G401 (cell line): ENCODE results near the gene ANK2. TPM values are rescaled to one million over a fixed set of nuclear protein-coding genes. Genes with fewer than 3 reads are reported as not detected.

Experiments used
- DNase-seq: peaks from one replicate; pipeline ENCODE4 v3.0.0-alpha.2; 2015; ENCODE audit warnings: low spot score
- in situ Hi-C: cut with HindIII; loops from 2 replicates; pipeline ENCODE4 v1.10.0; 2016; ENCODE audit warnings: low sequenced_read_pairs, mixed read lengths
- total RNA-seq: library from RNA; depleted of rRNA; stranded (reverse); fragments of >200 nt; shearing (Covaris generic); gene quantifications from 2 replicates; pipeline ENCODE4 v1.2.3, GENCODE V29; 2014; rRNA removed

Gene ANK2
- total RNA-seq: 6.2 and 7.2 TPM in 2 replicates

DNA sequence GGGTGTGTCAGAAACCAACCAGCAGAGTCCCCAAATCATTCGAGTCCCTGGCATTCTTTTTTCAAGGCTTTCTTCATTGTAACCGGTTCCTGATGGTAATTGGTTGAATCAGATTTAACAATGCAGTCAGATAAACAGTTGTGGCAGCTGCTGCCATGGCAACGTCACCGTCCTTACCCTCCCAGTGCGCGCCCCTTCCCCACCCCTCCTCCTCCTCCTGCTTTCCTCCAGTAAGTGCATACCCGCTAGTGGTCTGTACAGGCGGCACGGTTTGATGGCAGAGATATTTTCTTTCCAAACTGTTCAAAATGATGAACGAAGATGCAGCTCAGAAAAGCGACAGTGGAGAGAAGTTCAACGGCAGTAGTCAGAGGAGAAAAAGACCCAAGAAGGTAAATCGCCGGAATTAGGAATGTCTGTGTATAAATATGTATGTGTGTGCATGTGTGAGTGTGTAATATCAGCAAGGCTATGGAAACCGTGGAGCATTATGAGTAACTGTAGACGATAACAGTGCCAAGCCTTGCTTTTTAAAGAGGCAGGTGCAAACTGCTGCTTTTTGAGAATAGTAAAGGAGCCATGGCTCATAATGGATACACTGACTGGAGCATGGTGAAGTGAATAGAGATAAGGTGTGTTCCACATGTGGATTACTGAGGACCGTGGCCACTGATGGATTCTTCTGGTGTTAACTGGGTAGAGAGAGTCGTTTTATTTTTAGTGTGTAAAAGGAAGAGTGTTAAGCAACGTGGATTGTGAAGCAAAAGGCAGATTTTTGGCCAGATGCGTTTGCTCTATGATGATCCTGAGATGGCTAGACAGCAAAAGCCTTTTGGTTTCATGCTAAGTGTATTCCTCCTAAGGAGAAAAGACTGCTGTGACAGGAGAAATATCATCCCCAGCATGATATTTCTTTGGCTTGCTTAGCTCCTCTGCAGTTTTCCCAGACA is at the start of gene ANK2:
Gene ANK2 (plus strand): TSS at position 233 of the 950 bp plus-strand sequence. CDS start 76 bp downstream, at position 309.
- in situ Hi-C loops: no loop called here

DNA sequence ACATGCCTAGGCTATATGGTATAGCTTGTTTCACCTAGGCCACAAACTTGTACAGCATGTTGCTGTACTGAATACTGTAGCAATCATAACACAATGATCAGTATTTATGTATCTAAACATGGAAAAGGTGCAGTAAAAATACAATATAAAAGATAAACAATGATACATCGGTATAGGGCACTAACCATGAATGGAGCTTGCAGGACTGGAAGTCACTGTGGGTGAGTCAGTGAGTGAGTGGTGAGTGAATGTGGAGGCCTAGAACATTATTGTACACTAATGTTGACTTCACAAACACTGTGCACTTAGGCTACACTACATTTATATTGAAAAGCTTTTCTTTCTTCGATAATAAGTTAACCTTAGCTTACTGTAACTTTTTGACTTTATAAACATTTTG is 45.6 kb upstream of the ANK2 start:
- in situ Hi-C loops: no loop called here
- DNase-seq: no peak

More for the DNA sequence above, at the start of gene ANK2:
- DNase-seq: peak; percentile 85

DNA sequence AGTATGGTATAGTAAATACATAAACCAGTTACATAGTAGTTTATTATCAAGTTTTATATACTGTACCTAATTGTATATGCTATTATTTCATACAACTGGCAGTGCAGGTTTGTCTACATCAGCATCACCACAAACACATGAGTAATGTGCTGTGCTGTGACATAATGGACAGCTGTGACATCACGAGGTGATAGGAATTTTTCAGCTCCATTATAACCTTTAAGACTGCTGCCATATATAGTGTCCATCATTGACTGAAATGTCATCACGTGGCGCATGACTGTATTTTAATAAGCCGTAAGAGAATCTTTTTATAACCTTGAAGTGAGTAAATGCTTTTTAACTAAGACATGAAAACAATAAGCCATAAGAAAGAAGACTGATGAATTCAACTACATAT is 44.8 kb upstream of the ANK2 start:
- no peak for DNase-seq
- in situ Hi-C loops: no loop called here

DNA sequence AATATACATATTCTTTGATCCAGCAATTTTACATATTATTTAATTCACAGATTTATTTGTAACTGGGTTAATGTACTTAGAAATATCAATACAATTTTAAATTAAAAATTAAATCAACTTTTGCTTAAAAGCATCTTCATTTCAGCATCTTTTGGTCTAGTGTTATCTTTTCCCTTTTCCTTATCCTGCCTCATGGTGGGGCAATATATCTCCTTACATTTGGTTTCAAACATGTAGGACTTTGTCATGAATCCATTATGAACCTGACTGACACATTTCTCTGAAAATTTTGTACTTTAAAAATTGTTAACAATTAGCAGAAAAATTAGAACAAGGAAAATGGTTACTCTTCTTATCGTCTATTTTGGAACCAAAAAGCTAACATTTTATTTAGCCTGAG is 42.8 kb upstream of the ANK2 start:
- in situ Hi-C loops: no loop called here
- no peak for DNase-seq

DNA sequence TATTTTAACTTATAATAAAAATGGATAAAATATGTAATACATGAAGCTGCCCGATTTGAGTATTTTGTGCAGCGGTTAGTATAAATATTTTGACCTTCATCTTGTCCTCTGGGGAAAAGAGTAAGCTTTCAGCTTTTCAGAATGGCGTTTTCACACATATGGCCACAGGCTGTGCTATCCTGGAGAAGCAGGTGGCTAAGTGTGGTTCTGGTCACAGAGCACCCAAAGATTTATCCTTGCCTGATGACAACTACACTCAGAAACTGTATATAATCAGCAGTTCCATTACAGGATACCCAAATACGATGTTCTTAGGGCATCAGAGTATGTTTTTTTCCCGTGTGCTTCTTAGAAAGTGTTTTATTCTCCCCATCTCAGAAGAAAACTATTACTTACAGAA is 42.3 kb upstream of the ANK2 start:
- in situ Hi-C loops: no loop called here
- no peak for DNase-seq

DNA sequence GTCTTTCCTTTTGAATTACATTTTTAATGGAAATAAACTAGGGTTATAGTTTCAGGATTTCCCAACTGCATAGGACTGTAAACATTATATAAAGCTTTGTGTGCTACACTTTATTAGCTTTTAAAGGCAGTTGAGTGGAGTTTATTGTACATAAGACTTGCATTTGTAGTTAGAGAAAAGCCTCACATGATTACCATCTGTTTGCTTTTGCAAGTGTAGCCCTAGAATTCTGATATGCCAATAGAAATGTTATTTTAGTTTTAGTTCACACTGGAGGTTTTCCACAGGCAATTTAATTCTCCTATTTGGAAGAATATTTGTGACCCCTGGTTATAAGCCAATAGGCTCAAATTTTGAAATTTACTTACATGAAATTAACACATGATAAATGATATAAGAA is 41.3 kb upstream of the ANK2 start:
- DNase-seq: no peak
- in situ Hi-C loops: no loop called here

DNA sequence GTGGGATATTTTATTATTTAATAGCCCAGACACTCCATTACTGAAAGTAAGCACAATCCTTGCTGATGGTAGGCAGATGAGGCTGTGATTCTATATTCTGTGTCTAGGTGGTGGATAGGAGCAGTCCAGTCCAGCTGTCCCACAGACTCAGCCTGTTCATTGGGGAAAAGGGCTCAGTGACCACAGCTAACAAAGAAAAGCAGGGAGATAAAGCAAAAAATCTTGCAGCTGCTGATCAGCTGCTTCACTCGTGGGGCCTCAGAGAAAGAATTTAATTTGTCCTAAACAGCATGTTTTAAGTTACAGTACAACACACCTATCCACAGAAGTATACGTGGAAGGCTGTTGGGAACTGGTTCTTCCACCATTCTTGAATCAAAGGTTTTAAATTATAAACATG is 40.7 kb upstream of the ANK2 start:
- in situ Hi-C loops: no loop called here
- no peak for DNase-seq

DNA sequence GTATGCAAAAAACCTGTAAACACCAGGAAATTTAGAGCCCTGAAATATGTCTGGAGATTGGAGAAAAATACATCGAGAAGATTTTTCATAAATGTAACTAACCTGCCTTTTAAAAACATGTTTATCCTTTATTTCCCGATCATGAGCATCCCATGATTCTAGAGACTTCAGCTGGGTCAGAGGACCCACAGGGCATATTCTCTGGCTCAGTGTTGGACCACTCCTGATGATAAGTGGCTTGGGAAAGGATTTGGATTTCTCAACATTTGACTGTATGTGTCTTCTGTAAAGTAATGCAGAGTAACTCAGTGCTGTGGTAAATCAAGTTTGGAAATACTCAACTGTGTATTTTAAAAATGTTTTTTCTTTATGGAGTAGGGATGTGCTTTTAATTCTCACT is 40.0 kb upstream of the ANK2 start:
- in situ Hi-C loops: no loop called here
- no peak for DNase-seq

DNA sequence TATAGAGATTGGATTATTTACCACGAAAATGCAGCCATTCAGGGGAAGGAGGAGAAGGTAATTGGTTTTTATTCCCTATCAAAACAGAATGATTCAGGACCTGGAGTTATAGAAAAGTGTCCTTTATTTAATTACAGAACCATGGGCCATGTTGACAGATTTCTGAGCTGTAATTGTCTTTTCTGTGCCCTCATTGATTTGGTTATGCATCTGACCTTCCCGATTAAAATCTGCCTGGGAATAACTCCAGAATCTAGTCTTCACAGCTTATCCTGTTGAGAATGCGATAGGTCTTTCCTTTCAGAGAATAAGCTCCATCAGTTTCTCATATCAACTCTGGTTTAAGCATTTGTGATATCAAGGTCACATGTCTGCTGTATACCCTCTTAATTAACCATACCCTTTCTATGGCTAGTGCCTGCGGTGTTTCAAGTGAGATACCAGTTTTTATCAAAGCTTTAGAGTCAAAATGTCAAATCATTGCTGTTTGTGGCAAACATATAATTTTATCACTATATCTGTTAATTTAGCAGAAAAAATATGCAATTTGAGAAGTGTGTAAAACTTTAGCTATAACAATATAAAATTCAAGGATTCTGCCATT is 37.2 kb upstream of the ANK2 start:
- in situ Hi-C loops: no loop called here
- no peak for DNase-seq

DNA sequence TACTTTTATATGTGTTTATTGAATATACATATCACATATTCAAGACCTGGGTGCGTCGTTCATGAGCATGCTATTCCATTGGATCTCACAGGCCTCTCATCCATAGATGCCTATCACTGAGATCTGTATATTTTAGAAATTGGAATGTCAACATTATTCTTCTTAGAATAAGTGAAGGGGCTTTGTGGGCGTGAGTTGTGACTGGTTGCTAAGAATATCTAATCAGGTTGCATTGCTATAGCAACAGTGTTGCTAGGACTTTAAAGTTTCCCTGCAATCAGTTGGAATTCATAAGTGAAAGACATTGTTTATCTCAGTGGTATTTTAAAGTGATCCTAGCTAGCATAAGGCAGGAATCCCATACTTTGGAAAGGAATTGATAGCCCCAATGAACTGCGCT is 36.7 kb upstream of the ANK2 start:
- in situ Hi-C loops: no loop called here
- DNase-seq: no peak

DNA sequence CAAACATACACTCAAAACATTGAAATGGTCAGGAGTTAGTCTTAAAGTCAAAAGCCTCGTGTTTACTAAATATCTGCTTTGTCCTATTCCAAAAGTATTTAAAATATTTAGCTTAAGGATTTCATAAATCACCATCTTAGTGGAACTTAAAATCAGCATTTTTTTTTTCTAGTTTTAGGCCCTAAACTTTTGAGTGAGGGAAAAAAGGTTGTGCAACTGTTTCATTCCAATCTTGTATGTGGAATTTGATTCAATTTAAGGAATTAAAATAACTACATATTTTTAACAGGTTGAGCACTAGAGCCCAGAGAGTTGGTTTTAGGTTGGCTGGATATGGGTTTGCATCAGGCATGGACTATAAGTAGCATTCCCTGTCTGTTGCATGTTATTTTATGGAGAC is 35.7 kb upstream of the ANK2 start:
- DNase-seq: no peak
- in situ Hi-C loops: no loop called here

DNA sequence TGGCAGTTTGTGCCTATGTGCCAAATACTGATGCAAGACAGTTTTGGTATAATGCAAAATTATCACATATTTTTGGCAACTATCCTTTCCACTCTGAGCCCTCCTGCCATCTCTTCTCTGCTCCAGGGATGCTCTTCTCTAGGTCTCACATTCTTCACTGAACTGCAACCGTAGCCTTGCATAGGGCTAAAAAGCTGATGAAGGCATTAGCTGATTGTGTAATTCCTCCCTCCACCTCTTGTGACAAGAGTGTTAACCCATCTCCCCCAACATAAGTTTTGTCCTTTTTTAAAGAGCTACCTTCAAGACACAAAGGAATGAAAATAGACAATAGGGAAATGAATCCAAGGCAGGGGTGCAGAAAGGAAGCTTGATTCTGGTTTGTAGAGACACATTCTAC is 33.1 kb upstream of the ANK2 start:
- in situ Hi-C loops: no loop called here
- DNase-seq: no peak

DNA sequence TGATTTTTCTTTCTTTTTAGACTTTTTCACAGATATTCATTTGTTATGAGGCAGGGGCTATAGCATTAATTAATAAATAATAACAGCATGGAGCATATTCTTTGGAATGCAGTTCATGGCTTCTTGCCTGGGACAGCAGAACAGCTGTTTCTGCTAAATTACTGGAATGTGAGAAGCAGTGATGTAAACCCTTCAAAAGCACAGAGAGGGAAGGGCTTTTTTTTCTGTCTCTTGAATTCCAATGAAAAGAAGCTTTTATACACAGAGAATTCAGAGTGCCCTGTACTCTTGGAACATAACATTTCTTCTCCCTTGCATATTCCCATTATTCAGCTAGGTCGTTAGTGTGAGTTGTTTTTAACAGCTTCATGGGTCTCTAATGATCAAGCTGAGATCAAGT is 28.5 kb upstream of the ANK2 start:
- in situ Hi-C loops: no loop called here
- DNase-seq: no peak

DNA sequence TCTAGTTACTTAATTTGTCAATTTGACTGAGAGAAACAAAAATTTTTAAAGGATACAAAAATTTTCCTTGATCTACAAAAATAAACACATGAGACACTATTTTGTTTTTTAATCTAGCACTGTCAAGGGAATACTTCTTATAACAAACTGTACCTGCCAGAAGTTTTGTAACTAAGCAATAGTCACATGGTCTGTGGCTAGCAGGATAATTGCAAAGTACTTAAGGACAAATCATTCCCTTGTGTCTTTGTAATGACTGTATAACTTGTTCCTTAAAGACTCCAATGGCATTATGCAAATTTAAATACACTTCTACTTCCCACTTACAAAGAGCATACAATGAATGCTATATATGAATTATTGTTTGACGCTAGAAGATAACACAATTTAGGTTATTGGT is 25.1 kb upstream of the ANK2 start:
- DNase-seq: no peak
- in situ Hi-C loops: no loop called here

DNA sequence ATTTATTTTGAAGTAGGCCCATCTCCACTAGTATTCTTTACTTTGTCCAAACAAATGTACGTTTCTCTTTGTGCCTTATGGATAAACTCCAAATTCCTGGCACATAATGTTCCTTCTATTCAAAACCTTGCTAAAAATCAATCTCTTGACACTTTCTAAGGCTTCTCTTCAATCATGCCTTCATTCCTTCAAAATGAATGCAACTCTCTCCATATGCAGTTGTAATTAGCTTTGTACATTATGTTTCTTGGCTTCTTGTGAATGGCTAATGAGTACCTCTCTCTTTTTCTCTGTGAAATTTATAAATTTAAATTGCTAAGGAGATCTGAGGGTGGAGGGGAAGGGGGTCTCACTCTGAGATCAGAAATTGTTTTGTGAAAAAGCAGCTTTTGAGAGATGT is 24.0 kb upstream of the ANK2 start:
- DNase-seq: no peak
- in situ Hi-C loops: no loop called here

DNA sequence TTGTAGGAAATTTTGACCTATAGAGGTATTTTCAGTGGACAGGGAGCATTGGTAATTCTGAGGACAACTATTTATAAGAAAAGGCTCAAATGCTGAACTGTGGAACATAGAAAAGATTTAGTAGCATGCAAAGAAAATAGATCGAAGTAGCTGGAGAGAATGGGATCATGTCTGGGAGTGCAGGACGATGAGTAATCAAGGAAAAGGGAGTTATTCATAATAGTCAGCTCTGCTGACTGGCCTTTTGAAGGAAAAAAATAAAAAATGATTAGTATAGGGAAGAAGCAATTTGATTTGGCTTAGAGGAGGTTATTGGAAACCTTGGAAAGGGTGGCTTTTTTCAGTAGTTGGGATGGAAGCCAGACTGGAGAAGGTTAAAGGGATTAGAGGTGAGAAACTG is 22.9 kb upstream of the ANK2 start:
- DNase-seq: no peak

DNA sequence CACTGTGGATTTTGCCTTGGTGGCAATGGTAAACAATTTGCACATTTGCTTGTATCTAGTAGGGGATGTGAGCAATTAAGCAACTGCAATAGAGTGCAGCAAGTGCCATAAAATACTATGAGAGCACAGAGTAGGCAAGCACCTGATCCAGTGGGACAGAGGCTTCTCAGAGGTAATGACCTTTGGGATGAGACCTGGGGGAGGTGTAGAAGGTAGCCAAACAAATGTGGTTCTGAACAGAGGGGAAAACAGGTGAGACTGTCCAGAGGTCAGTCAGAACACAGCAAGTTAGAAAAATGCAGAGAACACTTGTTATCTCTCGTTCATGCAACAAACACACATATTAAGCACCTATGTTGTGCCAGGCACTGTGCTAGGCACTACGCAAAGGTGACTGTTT is 21.4 kb upstream of the ANK2 start:
- in situ Hi-C loops: no loop called here
- DNase-seq: no peak

More for the DNA sequence above, 22.9 kb upstream of the ANK2 start:
- in situ Hi-C loops: no loop called here

DNA sequence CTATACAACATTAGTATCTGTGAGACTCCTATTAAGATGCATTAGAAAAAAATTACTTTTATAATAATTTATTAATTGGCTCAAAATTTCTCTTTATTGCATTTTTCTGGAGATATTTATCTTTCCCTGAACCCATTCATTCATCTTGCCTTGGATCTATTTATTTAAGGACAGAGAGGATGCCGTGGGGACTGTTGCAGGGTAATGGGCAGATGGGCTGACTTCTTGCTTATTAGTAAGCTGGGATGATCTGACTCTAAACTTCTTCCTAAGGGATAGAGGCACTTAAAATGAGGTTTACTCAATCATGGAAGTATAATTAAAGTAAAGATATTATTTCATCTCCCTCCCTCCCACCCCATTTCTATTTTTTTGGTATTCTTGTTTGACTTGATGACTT is 18.2 kb upstream of the ANK2 start:
- in situ Hi-C loops: no loop called here
- DNase-seq: no peak

DNA sequence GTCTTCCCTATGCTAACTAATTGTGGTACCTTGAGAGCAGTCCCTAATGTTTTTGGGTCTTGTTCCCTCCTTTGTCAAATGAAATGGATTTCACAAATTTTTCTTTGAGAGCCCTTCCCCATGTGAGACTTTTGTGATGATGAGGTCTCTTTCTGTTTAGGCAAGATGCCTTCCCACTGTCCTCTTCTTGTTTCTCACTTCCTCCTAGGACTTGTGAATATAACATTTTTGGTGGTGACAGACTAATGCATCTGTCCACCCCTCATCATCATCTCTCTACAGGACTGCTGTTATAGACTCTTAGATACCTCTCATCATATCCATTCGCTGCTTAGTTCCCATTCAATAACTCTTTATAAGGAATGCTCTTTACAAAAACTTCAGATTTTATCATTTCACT is 8.7 kb upstream of the ANK2 start:
- in situ Hi-C loops: no loop called here
- DNase-seq: no peak

DNA sequence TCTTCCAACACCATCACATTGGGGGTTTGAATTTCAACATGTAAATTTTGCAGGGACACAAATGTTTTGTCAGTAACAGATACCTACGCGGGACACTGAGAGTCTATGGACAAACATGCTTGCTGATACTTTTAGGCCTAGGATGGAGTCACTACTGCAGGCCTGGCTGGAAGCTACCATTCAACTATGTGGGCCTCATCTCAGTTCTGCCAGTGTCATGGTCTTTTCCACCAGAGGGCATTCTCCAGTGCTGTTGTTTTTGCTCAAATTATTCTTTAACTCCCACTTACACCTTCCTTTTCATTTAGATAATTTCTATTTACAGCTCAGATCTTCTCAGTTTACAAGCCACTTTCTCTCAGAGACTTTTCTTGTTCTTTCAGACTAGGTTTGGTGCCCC is 7.0 kb upstream of the ANK2 start:
- in situ Hi-C loops: no loop called here
- no peak for DNase-seq

DNA sequence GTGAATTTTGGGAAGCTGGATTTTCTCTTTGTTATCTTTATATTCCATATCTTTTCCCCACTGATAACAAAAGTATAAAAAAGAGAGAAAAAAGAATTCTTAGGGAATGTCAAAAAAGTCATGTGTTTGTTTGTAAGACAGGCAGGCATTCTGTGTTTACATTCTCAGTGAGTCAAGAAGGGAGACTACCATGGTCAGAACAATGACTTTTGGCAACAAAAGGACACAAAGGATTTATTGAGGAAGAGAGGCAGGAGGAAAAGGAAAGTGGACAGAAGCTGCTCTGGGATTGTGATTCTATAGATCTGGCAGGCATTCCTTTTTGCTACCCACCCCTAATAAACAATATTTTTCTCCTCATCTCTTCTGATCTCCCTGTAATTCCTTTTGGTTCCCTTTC is 5.9 kb upstream of the ANK2 start:
- in situ Hi-C loops: no loop called here

More for the DNA sequence above, 5.9 kb upstream of the ANK2 start:
- DNase-seq: no peak
